GM12875 (cell line): ENCODE data around the gene UROC1.

Experiments used
- H3K4me3 ChIP-seq: one replicate; pipeline ENCODE4 v1.5.1; 2011; ENCODE audit warnings: low read depth, low read length, control low read depth
- TF ChIP-seq, protein P1 (sequence below): IDR thresholded peaks from 2 replicates; pipeline ENCODE4 v1.5.1; 2011; ENCODE audit warnings: low read depth, mild to moderate bottlenecking, control low read depth, inconsistent platforms, low read length, moderate library complexity, borderline replicate concordance; ENCODE audit not compliant: insufficient read depth

UROC1 gene

DNA sequence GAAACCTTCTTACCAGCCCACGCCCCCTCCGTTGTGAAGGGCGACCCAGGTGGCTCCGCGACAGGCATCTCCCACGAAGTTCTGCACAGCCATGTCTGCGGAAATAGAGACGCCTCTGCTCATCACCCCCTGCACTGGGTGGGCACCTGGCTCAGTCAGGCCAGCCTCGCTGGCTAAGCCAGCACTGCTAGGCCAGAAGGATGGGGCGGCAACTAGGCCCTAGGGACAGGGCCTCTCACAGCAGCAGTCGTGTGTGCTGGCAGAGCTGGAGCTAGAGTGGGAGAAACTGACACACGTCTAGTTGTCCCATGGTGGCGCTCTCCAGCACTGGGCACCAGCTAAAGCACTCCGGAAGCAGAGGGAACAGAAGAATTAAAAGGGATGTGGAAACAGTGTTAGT lies 29.4 kb downstream of the UROC1 start:
- H3K4me3 ChIP-seq, result no peak overlapping the region

DNA sequence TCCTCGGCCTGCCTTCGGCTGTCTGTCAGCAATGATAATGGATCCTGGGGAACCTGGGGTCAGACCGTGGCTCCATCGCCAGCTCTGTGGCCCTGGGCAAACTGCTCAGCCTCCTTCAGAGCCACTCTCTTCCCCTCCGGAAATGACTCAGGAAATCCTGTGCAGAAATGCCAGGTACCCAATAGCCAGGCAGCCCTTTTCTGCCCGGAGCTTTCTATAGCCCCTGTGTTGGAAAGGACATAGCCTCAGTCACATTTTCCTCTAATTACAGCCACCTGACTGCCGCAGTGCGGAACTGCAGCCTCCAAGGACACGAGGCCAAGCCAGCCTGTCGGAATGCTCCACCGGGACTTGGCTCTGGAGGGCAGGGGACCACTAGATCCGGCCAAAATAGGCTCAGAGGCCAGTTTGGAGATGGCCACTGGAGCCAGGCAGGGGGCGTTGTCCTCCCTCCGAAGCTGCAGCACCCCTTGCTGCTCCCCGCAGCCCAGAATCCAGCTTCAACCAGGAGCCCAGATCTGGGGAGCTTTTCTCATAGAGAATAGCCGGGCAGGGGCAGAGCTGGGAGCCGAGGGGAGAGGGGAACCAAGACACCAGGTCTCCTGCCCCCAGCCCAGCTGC lies 30.3 kb downstream of the UROC1 start:
- TF ChIP-seq, protein P1, sequence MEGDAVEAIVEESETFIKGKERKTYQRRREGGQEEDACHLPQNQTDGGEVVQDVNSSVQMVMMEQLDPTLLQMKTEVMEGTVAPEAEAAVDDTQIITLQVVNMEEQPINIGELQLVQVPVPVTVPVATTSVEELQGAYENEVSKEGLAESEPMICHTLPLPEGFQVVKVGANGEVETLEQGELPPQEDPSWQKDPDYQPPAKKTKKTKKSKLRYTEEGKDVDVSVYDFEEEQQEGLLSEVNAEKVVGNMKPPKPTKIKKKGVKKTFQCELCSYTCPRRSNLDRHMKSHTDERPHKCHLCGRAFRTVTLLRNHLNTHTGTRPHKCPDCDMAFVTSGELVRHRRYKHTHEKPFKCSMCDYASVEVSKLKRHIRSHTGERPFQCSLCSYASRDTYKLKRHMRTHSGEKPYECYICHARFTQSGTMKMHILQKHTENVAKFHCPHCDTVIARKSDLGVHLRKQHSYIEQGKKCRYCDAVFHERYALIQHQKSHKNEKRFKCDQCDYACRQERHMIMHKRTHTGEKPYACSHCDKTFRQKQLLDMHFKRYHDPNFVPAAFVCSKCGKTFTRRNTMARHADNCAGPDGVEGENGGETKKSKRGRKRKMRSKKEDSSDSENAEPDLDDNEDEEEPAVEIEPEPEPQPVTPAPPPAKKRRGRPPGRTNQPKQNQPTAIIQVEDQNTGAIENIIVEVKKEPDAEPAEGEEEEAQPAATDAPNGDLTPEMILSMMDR, result no peak
- no peak overlapping the region for H3K4me3 ChIP-seq

More for the DNA sequence above, 29.4 kb downstream of the UROC1 start:
- TF ChIP-seq, protein P1, result no peak

DNA sequence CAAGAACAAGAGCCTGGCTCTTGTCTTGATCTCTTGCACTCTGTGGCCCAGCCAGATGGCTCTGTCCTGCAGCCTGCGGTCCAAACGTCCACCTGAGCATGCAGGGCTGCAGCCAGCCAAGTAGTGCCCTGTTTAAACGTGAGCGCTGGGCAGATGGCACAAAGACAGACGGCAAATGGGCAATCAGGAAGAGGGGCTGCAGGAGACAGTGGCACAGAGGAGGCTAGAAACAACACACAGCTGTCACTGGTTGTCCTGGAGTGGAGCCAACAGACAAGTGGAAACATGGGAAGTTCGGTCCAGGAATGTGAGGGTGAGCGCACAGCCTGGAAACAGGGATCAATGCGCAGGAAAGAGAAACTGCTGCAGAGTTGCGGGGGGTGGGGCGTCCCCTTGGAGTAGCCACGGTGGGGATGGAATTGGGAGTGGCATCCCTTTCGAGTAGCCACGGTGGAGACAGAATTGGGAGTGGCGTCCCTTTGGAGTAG lies 31.2 kb downstream of the UROC1 start:
- H3K4me3 ChIP-seq, result no peak overlapping the region
- TF ChIP-seq, protein P1, result no peak

DNA sequence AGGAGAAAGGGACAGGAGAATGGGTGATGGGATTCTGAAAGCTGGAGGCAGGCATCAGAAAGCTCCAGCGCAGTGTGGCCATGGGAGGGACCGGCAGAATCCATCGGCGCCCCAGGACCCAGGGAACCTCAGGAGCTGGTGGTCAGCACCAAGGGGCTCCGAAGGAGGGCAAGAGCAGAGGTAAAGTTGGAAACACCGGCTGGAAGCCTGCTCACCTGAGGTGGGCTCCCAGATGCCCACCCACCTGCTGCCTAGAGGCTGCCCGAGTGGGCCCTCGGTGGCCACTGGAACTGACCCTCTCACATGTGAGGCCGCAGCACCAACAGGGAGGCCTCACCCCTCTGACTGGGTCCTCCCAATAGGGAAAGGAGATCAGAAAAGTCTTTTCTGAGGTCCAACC lies 31.6 kb downstream of the UROC1 start:
- H3K4me3 ChIP-seq, result no peak overlapping the region
- TF ChIP-seq, protein P1, result no peak

DNA sequence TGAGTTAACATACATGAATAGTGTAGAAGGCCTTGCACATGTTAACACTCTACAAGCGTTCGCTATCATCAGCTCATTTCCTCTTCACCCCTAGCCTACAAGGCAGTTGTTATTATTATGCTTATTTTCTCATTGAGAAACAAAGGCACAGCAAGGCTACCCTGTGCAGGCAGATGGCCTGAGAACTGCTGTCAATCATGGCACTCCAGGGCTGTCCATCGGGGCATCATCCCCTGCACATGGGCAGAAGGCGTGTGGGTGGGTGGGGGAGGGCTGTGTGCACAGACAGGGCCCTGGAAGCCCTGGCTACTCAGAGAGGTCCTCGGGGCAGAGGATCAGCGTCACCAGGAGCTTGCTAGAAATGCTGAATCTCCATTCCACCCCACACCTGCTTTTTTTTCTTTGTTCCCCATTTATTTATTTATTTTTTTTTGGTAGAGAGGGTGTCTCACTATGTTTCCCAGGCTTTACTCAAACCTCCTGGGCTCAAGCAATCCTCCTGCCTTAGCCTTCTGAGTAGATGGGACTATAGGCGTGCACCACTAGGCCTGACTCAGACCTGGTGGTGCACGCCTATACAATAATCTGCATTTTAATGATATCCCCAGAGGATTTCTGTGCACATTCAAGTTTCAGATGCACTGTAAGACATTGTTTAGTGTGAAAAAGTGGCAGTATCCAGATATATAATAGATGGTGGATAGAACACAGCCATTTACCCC lies 32.2 kb downstream of the UROC1 start:
- no peak overlapping the region for H3K4me3 ChIP-seq
- TF ChIP-seq, protein P1, result no peak

DNA sequence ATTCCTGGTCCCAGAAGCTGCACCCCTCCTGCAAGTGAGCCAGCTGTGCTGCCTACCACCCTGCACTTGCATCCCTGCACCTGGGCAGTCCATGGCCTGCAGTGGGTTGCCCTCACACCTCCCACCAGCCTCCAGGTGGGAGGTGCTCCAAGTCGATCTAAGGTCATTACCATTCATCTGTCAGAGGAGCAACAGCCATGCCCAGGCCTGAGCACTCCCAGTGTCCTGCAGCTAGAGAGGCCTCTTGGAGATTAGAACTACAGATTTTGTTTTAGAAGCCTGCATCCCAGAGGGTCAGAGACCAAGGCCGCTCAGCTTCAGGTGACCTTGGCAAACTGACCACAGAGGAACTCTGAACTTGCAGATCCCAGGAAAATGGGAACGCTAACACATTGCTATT lies 32.9 kb downstream of the UROC1 start:
- H3K4me3 ChIP-seq, result no peak overlapping the region
- TF ChIP-seq, protein P1, result no peak

DNA sequence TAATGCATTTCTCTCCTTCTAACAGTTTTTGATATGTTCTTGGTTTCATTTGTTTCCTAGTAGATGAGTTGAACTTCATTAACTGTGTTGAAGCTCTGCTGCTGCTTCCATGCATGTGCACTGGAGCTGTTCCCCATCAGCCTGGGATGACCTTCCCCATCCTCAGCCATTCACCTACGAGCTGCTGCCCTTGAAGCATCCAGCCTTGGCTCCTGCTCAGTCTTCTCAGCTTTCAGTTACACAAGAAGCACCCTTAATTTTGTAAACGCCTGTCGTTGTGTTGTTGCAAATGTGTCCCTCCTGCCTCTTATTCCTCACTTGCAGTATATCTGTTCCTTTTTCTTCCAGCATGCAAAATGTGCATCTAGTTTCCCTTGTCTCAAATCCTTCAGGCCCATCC lies 33.4 kb downstream of the UROC1 start:
- TF ChIP-seq, protein P1, result no peak
- no peak overlapping the region for H3K4me3 ChIP-seq
